HepG2 (cell line): ENCODE results near the gene MYO7B.

Experiments
- CTCF ChIP-seq: sonication (generic); formaldehyde crosslinking; IDR thresholded peaks from 2 replicates; pipeline ENCODE4 v1.5.0; 2020; ENCODE audit warnings: mild to moderate bottlenecking, missing genetic modification reagents, moderate library complexity
- KDM2A ChIP-seq: sonication (generic); formaldehyde crosslinking; IDR thresholded peaks from 2 replicates; pipeline ENCODE4 v1.4.0; 2020; ENCODE audit warnings: low read depth, missing genetic modification reagents, borderline replicate concordance
- NCOA1 ChIP-seq: sonication (generic); formaldehyde crosslinking; IDR thresholded peaks from 2 replicates; pipeline ENCODE4 v1.9.0; 2021; ENCODE audit warnings: missing genetic modification reagents
- NCOA2 ChIP-seq: sonication (generic); formaldehyde crosslinking; IDR thresholded peaks from 2 replicates; pipeline ENCODE4 v1.8.0; 2022; ENCODE audit warnings: inconsistent platforms
- NR2F6 ChIP-seq, 2 experiments: IDR thresholded peaks; 2 replicates each; pipeline ENCODE4 v1.6.1; 2016; ENCODE audit warnings: antibody characterized with exemption in 1 of 2, mild to moderate bottlenecking in 1 of 2
- PAWR ChIP-seq: sonication (generic); formaldehyde crosslinking; IDR thresholded peaks from 2 replicates; pipeline ENCODE4 v1.4.0; 2020; ENCODE audit warnings: missing genetic modification reagents, mild to moderate bottlenecking, borderline replicate concordance
- POLR2A ChIP-seq, 2 experiments: IDR thresholded peaks; 2 replicates each; pipeline ENCODE4 v1.6.1; 2011; ENCODE audit warnings: low read depth in 2 of 2, low read length in 2 of 2, mild to moderate bottlenecking in 1 of 2, moderate library complexity in 1 of 2; ENCODE audit not compliant: insufficient read depth in 1 of 2
- REST ChIP-seq, 2 experiments: IDR thresholded peaks; 2 replicates each; pipeline ENCODE4 v1.6.1; 2011 to 2012; ENCODE audit warnings: low read length in 2 of 2, borderline replicate concordance in 1 of 2, low read depth in 1 of 2, mild to moderate bottlenecking in 1 of 2, moderate library complexity in 1 of 2
- SKI ChIP-seq: fragments of 450-650 bp; IDR thresholded peaks from one replicate; pipeline ENCODE4 v1.6.1; 2018; ENCODE audit warnings: mild to moderate bottlenecking; ENCODE audit not compliant: partially characterized antibody
- TFDP2 ChIP-seq: sonication (generic); formaldehyde crosslinking; IDR thresholded peaks from 2 replicates; pipeline ENCODE4 v1.4.0; 2020; ENCODE audit warnings: missing genetic modification reagents
- U2AF1 ChIP-seq: fragments of 200-400 bp; formaldehyde crosslinking; optimal IDR thresholded peaks from 2 replicates; pipeline ENCODE3; 2017; ENCODE audit warnings: mild to moderate bottlenecking, low read depth, low read length
- ZBTB26 ChIP-seq: IDR thresholded peaks from 2 replicates; pipeline ENCODE4 v1.6.1; 2016; ENCODE audit warnings: missing compliant biosample characterization, missing genetic modification reagents, borderline replicate concordance
- ZBTB8A ChIP-seq: sonication (generic); formaldehyde crosslinking; IDR thresholded peaks from 2 replicates; pipeline ENCODE4 v1.4.0; 2020; ENCODE audit warnings: mild to moderate bottlenecking, low read depth, missing genetic modification reagents, borderline replicate concordance
- ZNF274 ChIP-seq: sonication (generic); formaldehyde crosslinking; IDR thresholded peaks from 2 replicates; pipeline ENCODE4 v1.5.1; 2020; ENCODE audit warnings: mild to moderate bottlenecking, missing genetic modification reagents

GRCh38 chr2:127560201-127560930, 24.9 kb downstream of the MYO7B start:
- TF ChIP-seq POLR2A (IDR thresholded peaks at IDR 0.05; ENCODE audit: insufficient read depth in 1 of 2, low read depth in 2 of 2, low read length in 2 of 2) (no peak), REST (IDR thresholded peaks at IDR 0.05; ENCODE audit: borderline replicate concordance in 1 of 2, low read depth in 1 of 2, low read length in 2 of 2) (no peak), KDM2A (CRISPR knock-in tag) (peak; percentile 29; the same call in 1 of the 2 replicates), ZBTB26 (CRISPR knock-in tag) (no peak), NCOA2 (CRISPR knock-in tag) (no peak), ZBTB8A (CRISPR knock-in tag) (no peak), TFDP2 (CRISPR knock-in tag) (no peak), SKI (no peak), U2AF1 (no peak), PAWR (no peak), NR2F6 (IDR thresholded peaks at IDR 0.05) (no peak), NR2F6 (CRISPR knock-in tag; IDR thresholded peaks at IDR 0.05) (no peak), NCOA1 (no peak), CTCF (CRISPR knock-in tag) (peak; percentile 62), ZNF274 (no peak)
